Astrocyte (in vitro differentiated cells and primary cell): ENCODE measurements around the gene RYR2.

Source experiments
- EZH2 ChIP-seq: IDR thresholded peaks from 2 replicates; pipeline ENCODE4 v1.6.1; 2012; ENCODE audit warnings: mild to moderate bottlenecking, low read length, inconsistent platforms; ENCODE audit not compliant: insufficient read depth
- TF ChIP-seq, protein P1 (sequence below): IDR thresholded peaks from 2 replicates; pipeline ENCODE4 v1.5.1; 2011; ENCODE audit warnings: low read depth, mild to moderate bottlenecking, inconsistent platforms, low read length, moderate library complexity; ENCODE audit not compliant: insufficient read depth

DNA sequence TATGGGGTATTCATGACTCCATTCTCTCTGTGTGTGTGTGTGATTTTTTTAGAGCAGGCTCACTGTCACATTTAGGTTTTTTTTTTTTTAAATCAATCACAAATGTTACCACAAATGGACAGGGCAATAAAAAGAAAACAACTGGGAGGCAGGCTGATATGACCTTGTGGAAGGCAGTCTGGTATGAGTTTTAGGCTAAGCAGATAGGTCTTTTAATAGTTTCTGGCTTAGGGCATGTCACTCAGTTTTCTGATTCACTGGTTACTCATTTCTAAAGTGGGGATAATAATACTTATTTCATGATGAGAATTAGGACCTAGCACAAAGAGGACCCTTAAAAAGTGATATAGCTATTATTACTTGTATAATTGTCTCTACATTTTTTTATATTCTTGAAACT, 278.9 kb downstream of the RYR2 start:
- TF ChIP-seq, protein P1, sequence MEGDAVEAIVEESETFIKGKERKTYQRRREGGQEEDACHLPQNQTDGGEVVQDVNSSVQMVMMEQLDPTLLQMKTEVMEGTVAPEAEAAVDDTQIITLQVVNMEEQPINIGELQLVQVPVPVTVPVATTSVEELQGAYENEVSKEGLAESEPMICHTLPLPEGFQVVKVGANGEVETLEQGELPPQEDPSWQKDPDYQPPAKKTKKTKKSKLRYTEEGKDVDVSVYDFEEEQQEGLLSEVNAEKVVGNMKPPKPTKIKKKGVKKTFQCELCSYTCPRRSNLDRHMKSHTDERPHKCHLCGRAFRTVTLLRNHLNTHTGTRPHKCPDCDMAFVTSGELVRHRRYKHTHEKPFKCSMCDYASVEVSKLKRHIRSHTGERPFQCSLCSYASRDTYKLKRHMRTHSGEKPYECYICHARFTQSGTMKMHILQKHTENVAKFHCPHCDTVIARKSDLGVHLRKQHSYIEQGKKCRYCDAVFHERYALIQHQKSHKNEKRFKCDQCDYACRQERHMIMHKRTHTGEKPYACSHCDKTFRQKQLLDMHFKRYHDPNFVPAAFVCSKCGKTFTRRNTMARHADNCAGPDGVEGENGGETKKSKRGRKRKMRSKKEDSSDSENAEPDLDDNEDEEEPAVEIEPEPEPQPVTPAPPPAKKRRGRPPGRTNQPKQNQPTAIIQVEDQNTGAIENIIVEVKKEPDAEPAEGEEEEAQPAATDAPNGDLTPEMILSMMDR, result no peak
- no peak for TF ChIP-seq EZH2
